ENCODE data around the gene SIL1.

GRCh38 chr5:138972836-138973235 is 225.3 kb downstream of the SIL1 start:
- no peak for TF ChIP-seq EZH2 (IDR thresholded peaks at IDR 0.05; ENCODE audit: insufficient read depth, poor library complexity, severe bottlenecking)
- TF ChIP-seq EZH2phosphoT487 (IDR thresholded peaks at IDR 0.05; ENCODE audit: insufficient read depth, low read depth): no peak
